Heart right ventricle (tissue), 16 donors: ENCODE measurements around the gene FFAR1. TPM values are rescaled to one million over a fixed set of nuclear protein-coding genes. Genes with fewer than 3 reads are reported as not detected.

Source experiments
- ATAC-seq, 8 donors: fragments of 200-7000 bp; cut with Tn5 transposase; one replicate each; pipeline ENCODE4 v1.9.1; 2020; ENCODE audit warnings: mild to moderate bottlenecking in 8 of 8, moderate library complexity in 8 of 8, moderate number of reproducible peaks in 1 of 8
- DNase-seq, 2 donors: peaks; one replicate each; pipeline ENCODE4 v3.0.0-alpha.2; 2020
- H3K27ac ChIP-seq, 10 donors: fragments of 200-600 bp; sonication (generic) in 2 of 10; one replicate each; pipeline versions ENCODE4 v1.5.0 to v1.8.0; 2020 to 2022; ENCODE audit warnings: mild to moderate bottlenecking in 3 of 10
- H3K27me3 ChIP-seq, 7 donors: fragments of 200-600 bp; one replicate each; pipeline ENCODE4 v1.8.0; 2021 to 2022; ENCODE audit warnings: mild to moderate bottlenecking in 2 of 7
- H3K36me3 ChIP-seq, 9 donors: fragments of 200-600 bp; sonication (generic) in 1 of 9; one replicate each; pipeline versions ENCODE4 v1.5.0 to v1.8.0; 2020 to 2022; ENCODE audit warnings: mild to moderate bottlenecking in 2 of 9
- H3K4me1 ChIP-seq, 9 donors: fragments of 200-600 bp; sonication (generic) in 1 of 9; one replicate each; pipeline versions ENCODE4 v1.5.0 to v1.8.0; 2020 to 2022; ENCODE audit warnings: mild to moderate bottlenecking in 4 of 9
- H3K4me3 ChIP-seq, 10 donors: fragments of 200-600 bp; sonication (generic) in 2 of 10; one replicate each; pipeline versions ENCODE4 v1.5.0 to v1.8.0; 2020 to 2022; ENCODE audit warnings: mild to moderate bottlenecking in 7 of 10, moderate library complexity in 2 of 10
- H3K9me3 ChIP-seq, 11 donors: fragments of 200-600 bp in 10 of 11; sonication (generic) in 2 of 11; one replicate each; pipeline versions ENCODE4 v1.5.0 to v1.8.0; 2013 to 2022; ENCODE audit warnings: mild to moderate bottlenecking in 2 of 11, control low read depth in 1 of 11, moderate library complexity in 1 of 11
- WGBS, 2 donors: extraction: QIAGEN DNeasy Blood & Tissue Kit; methylation state at CpG; one replicate each; pipeline ENCODE4 v1.1.7; 2013; ENCODE audit warnings: inconsistent platforms in 1 of 2; 5-methylcytosine and 5-hydroxymethylcytosine counted together
- intact Hi-C, 10 donors: fragments of 100-400 bp; cut with DNase I; formaldehyde crosslinking; loops; one replicate each; pipeline versions ENCODE4 v1.11.1 to v1.14.2; 2022
- polyA plus RNA-seq, 2 donors: library from polyadenylated mRNA; stranded (reverse); fragments of 200-250 nt; gene quantifications; one replicate each; pipeline ENCODE4 v1.2.3, GENCODE V29; 2013
- total RNA-seq, 10 donors: library from RNA; stranded (reverse); fragmentation: NEBNext Ultra II Directional in 3 of 10; extraction: Animal tissue kit (Norgen Biotek cat#: 25700) in 3 of 10; gene quantifications; one replicate each; pipeline versions ENCODE4 v1.2.1 to v1.2.4, GENCODE V29; 2021 to 2023
- TF ChIP-seq, protein P1 (sequence below), 9 donors: fragments of 200-600 bp; sonication (generic) in 2 of 9; IDR thresholded peaks; one replicate each; pipeline versions ENCODE4 v1.5.0 to v1.8.0; 2021 to 2022; ENCODE audit warnings: antibody characterized with exemption in 9 of 9, mild to moderate bottlenecking in 5 of 9, moderate library complexity in 1 of 9
- donor health status: Arrhythmogenic right ventricular cardiomyopathy.
- donor health status: ischemic (EF 13 %, LVEDD 7.1; RV severe dilation, severe dysfunction).
- donor health status: healthy with polysubstance abuse.
- donor health status: DM: no; HTN: yes; CAD: no.
- donor health status: DM: no; HTN: no; CAD: no.
- donor health status: ischemic (EF 25% LVEDD 6.9; RV normal size, moderate dysfunction).
- donor health status: ischemic (EF 25% LVEDD 5.7; RV mildly dilated, moderate dysfunction).
- donor health status: healthy.
- donor health status: DM: yes; HTN: yes; CAD: no.
- donor health status: Ischemic cardiomyopathy.
- donor health status: ischemic (EF 35%, LVEDD 5.7; RV mildly dilated, moderate dysfunction).
- donor health status: nonischemic (EF 11% LVEDD 7.7; RV severe dilation, severe dysfunction).
- donor health status: DM: yes; HTN: yes; CAD: no.
- donor health status: PGD.
- donor health status: ischemic (EF 29% LVEDD 5.4; RV normal size, mild dysfunction).
- donor health status: nonischemic (EF 23%, LVEDD 6.1; RV moderate dilation, normal function).

FFAR1 gene
- total and polyA plus RNA-seq, 12 donors, result not detected

- DNase-seq, result no peak
- Histone ChIP-seq H3K4me3 (no peak overlapping the region), H3K36me3 (no peaks in the 10 kb centered on the region), H3K9me3 (no peaks in the 10 kb centered on the region), H3K27ac (no peak overlapping the region), H3K27me3 (peaks cover 0 to 30% (median 19%) of the 10 kb centered on the region in 7 donors), H3K4me1 (peaks cover 0 to 9% (median 0%) of the 10 kb centered on the region in 9 donors)
- ATAC-seq, result no peak
- whole genome bisulfite sequencing, 2 donors, result 70 to 74% methylated on average over 11 of the region's 11 CpGs
- TF ChIP-seq, protein P1, sequence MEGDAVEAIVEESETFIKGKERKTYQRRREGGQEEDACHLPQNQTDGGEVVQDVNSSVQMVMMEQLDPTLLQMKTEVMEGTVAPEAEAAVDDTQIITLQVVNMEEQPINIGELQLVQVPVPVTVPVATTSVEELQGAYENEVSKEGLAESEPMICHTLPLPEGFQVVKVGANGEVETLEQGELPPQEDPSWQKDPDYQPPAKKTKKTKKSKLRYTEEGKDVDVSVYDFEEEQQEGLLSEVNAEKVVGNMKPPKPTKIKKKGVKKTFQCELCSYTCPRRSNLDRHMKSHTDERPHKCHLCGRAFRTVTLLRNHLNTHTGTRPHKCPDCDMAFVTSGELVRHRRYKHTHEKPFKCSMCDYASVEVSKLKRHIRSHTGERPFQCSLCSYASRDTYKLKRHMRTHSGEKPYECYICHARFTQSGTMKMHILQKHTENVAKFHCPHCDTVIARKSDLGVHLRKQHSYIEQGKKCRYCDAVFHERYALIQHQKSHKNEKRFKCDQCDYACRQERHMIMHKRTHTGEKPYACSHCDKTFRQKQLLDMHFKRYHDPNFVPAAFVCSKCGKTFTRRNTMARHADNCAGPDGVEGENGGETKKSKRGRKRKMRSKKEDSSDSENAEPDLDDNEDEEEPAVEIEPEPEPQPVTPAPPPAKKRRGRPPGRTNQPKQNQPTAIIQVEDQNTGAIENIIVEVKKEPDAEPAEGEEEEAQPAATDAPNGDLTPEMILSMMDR (IDR thresholded peaks at IDR 0.05), result no peak
- intact Hi-C loops, result no loop called here
Observed at GRCh38 chr19:35304036-35304435, 43.7 kb upstream of the FFAR1 start.

DNA sequence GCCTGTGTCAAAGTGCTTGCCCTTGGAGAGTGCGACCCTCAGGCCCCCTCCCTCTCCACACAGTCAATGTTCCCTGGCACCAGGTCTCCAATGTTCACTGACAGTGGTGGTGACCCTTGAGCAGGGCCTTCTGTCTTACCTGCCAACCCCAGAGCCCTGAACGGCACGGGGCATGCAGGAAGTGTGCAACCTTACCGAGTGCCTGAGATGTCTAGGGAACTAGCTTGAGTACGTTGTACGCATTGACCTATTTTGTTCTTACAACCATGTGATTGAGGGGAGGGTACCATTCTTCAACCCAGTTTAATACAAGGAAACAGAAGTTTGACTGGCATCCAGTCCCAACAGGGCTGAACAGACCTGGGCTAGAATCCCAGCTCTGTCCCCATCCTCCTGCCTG is 42.5 kb upstream of the FFAR1 start:
- no peak for ATAC-seq
- Histone ChIP-seq H3K36me3 (no peaks in the 10 kb centered on the region), H3K9me3 (no peaks in the 10 kb centered on the region), H3K4me1 (peaks cover 0 to 14% (median 0%) of the 10 kb centered on the region in 9 donors), H3K27ac (no peak overlapping the region), H3K27me3 (peaks cover 0 to 20% (median 9%) of the 10 kb centered on the region in 7 donors), H3K4me3 (no peak overlapping the region)
- no peak for DNase-seq
- intact Hi-C loops, result no loop called here
- WGBS, 2 donors, result 90 to 95% methylated on average over 6 of the region's 6 CpGs
- TF ChIP-seq, protein P1 (IDR thresholded peaks at IDR 0.05), result no peak

GRCh38 chr19:35306473-35307246 is 41.0 kb upstream of the FFAR1 start:
- ATAC-seq, result no peak
- H3K4me3 ChIP-seq, result no peak overlapping the region
- 88 to 89% methylated on average over 20 of the region's 20 CpGs for WGBS, 2 donors
- intact Hi-C loops, result no loop called here
- no peaks in the 10 kb centered on the region for H3K9me3 ChIP-seq
- H3K27ac ChIP-seq, result no peak overlapping the region
- peaks cover 0 to 11% (median 0%) of the 10 kb centered on the region in 7 donors for H3K27me3 ChIP-seq
- DNase-seq, result no peak
- TF ChIP-seq, protein P1 (IDR thresholded peaks at IDR 0.05), result peak in 1 of 9 donors; percentile 17
- H3K36me3 ChIP-seq, result no peaks in the 10 kb centered on the region
- peaks cover 0 to 15% (median 0%) of the 10 kb centered on the region in 9 donors for H3K4me1 ChIP-seq

DNA sequence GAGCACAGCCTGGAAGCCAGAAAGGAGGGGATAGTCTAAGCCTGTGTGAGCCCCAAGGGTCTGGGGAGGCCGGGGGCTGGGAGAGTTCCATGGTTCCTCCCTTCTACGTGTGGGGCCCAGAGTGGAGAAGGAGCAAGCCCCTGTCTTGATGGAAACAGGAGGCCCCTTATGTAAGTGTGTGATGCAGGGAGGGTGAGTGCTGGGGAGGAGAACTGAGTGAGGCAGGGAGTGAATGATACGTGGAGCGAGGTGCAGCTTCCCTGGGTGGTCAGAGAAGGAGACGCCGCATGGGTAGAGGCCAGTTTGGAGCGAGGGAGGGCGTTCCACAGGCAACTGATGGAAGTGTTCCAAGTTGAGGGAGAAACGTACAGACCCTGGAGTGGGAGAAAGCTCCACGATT is 39.8 kb upstream of the FFAR1 start:
- ATAC-seq (no peak), DNase-seq (no peak)
- Histone ChIP-seq H3K4me3 (no peak overlapping the region), H3K9me3 (no peaks in the 10 kb centered on the region), H3K27ac (no peak overlapping the region), H3K27me3 (peaks cover 0 to 11% (median 0%) of the 10 kb centered on the region in 7 donors), H3K36me3 (no peaks in the 10 kb centered on the region), H3K4me1 (peaks cover 0 to 15% (median 0%) of the 10 kb centered on the region in 9 donors)
- TF ChIP-seq, protein P1 (IDR thresholded peaks at IDR 0.05), result no peak
- 71 to 73% methylated on average over 10 of the region's 10 CpGs for WGBS, 2 donors
- intact Hi-C loops, result no loop called here
